Fibroblast of lung (primary cell): ENCODE measurements around the gene ADAM11. TPM values are rescaled to one million over a fixed set of nuclear protein-coding genes. Genes with fewer than 3 reads are reported as not detected.

Experiments
- DNase-seq, 2 donors: peaks; one replicate each; pipeline versions ENCODE4 v3.0.0 to v3.0.0-alpha.2; 2010; ENCODE audit warnings: low read depth in 2 of 2
- H2AFZ ChIP-seq: 2 replicates; pipeline ENCODE4 v1.5.1; 2012; ENCODE audit warnings: low read length, control low read depth, inconsistent platforms
- H3K27ac ChIP-seq: 2 replicates; pipeline ENCODE4 v1.5.1; 2011; ENCODE audit warnings: low read length, control low read depth; ENCODE audit not compliant: insufficient read depth
- H3K27me3 ChIP-seq: 2 replicates; pipeline ENCODE4 v1.5.1; 2011; ENCODE audit warnings: mild to moderate bottlenecking, low read length; ENCODE audit not compliant: control insufficient read depth, insufficient read depth
- H3K36me3 ChIP-seq: 2 replicates; pipeline ENCODE4 v1.5.1; 2011; ENCODE audit warnings: low read length; ENCODE audit not compliant: control insufficient read depth, insufficient read depth
- H3K4me1 ChIP-seq: 2 replicates; pipeline ENCODE4 v1.5.1; 2011; ENCODE audit warnings: low read length; ENCODE audit not compliant: control insufficient read depth, insufficient read depth; ENCODE audit errors: extremely low read depth
- H3K4me2 ChIP-seq: 2 replicates; pipeline ENCODE4 v1.5.1; 2011; ENCODE audit warnings: low read length, control low read depth; ENCODE audit not compliant: insufficient read depth; ENCODE audit errors: extremely low read depth
- H3K4me3 ChIP-seq, 4 experiments: fragments of 200-600 bp in 1 of 4; sonication (generic) in 1 of 4; replicated peaks in 1 of 4; 2 replicates each; pipeline ENCODE4 v1.5.1; 2011 to 2016; ENCODE audit warnings: low read length in 4 of 4, low read depth in 3 of 4, mild to moderate bottlenecking in 3 of 4, control low read depth in 2 of 4, inconsistent platforms in 1 of 4, mixed read lengths in 1 of 4; ENCODE audit not compliant: insufficient read depth in 1 of 4; ENCODE audit errors: control extremely low read depth in 1 of 4
- H3K79me2 ChIP-seq: 2 replicates; pipeline ENCODE4 v1.5.1; 2012; ENCODE audit warnings: mild to moderate bottlenecking, low read length, inconsistent platforms; ENCODE audit not compliant: control insufficient read depth, insufficient read depth
- H3K9ac ChIP-seq: 2 replicates; pipeline ENCODE4 v1.5.1; 2011; ENCODE audit warnings: mild to moderate bottlenecking, low read length, control low read depth; ENCODE audit not compliant: insufficient read depth
- H3K9me3 ChIP-seq: 2 replicates; pipeline ENCODE4 v1.5.1; 2012; ENCODE audit warnings: low read depth, low read length; ENCODE audit not compliant: control insufficient read depth, insufficient read depth
- H4K20me1 ChIP-seq: 2 replicates; pipeline ENCODE4 v1.5.1; 2011; ENCODE audit warnings: low read length; ENCODE audit not compliant: control insufficient read depth, insufficient read depth; ENCODE audit errors: extremely low read depth
- CTCF ChIP-seq, 2 donors: IDR thresholded peaks in 1 of 2; conservative IDR thresholded peaks in 1 of 2; 1 replicate in 1 of 2; 2 replicates in 1 of 2; pipeline ENCODE4 v1.5.1; 2011 to 2012; ENCODE audit warnings: low read length in 2 of 2, control low read depth in 1 of 2, inconsistent platforms in 1 of 2, low read depth in 1 of 2, mild to moderate bottlenecking in 1 of 2
- EZH2 ChIP-seq: IDR thresholded peaks from 2 replicates; pipeline ENCODE4 v1.5.1; 2012; ENCODE audit warnings: low read length, control low read depth, mild to moderate bottlenecking; ENCODE audit errors: missing control alignments
- polyA plus RNA-seq, 2 donors: library from polyadenylated mRNA; depleted of rRNA in 1 of 2; stranded (reverse) in 1 of 2; unstranded in 1 of 2; fragments of >200 nt; gene quantifications; 2 replicates each; pipeline ENCODE4 v1.2.1, GENCODE V29; 2011 to 2012; ENCODE audit warnings: missing spikeins in 1 of 2
- total RNA-seq: library from RNA; depleted of rRNA; stranded (reverse); fragments of >200 nt; gene quantifications from 2 replicates; pipeline ENCODE4 v1.2.1, GENCODE V29; 2014

ADAM11 gene
- total and polyA plus RNA-seq, 2 donors (not counting 1 experiment from before 2014, with no cell fraction given): 0.52 to 0.66 TPM

- Histone ChIP-seq H3K4me2 (no peak overlapping the region), H3K27ac (no peak overlapping the region), H3K79me2 (no peaks in the 10 kb centered on the region), H3K9me3 (no peaks in the 10 kb centered on the region), H3K4me1 (peaks cover 3% of the 10 kb centered on the region), H4K20me1 (no peaks in the 10 kb centered on the region), H3K36me3 (no peaks in the 10 kb centered on the region), H3K27me3 (peaks cover 17% of the 10 kb centered on the region), H2AFZ (no peak overlapping the region), H3K9ac (no peak overlapping the region), H3K4me3 (no peak overlapping the region)
- TF ChIP-seq EZH2 (no peak), CTCF (conservative IDR thresholded peaks at IDR 0.05 in 1 of 2, IDR thresholded peaks at IDR 0.05 in 1 of 2; ENCODE audit: low read depth in 1 of 2, low read length in 2 of 2) (no peak)
- DNase-seq: no peak
These were observed 4.4 kb downstream of the ADAM11 start for GRCh38 chr17:44763170-44763569.

- no peaks in the 10 kb centered on the region for H4K20me1 ChIP-seq
- no peaks in the 10 kb centered on the region for H3K9me3 ChIP-seq
- no peak overlapping the region for H3K9ac ChIP-seq
- DNase-seq: no peak
- no peaks in the 10 kb centered on the region for H3K4me1 ChIP-seq
- no peaks in the 10 kb centered on the region for H3K79me2 ChIP-seq
- H3K4me2 ChIP-seq: no peak overlapping the region
- no peak overlapping the region for H3K4me3 ChIP-seq
- H3K36me3 ChIP-seq: no peaks in the 10 kb centered on the region
- H3K27me3 ChIP-seq: peaks cover 3% of the 10 kb centered on the region
- H3K27ac ChIP-seq: no peak overlapping the region
- no peak for TF ChIP-seq CTCF (conservative IDR thresholded peaks at IDR 0.05 in 1 of 2, IDR thresholded peaks at IDR 0.05 in 1 of 2; ENCODE audit: low read depth in 1 of 2, low read length in 2 of 2)
- TF ChIP-seq EZH2: no peak
- H2AFZ ChIP-seq: no peak overlapping the region
These were observed 7.2 kb downstream of the ADAM11 start for GRCh38 chr17:44765965-44766364.

- no peak overlapping the region for H3K9ac ChIP-seq
- H4K20me1 ChIP-seq: no peaks in the 10 kb centered on the region
- H3K36me3 ChIP-seq: no peaks in the 10 kb centered on the region
- H3K4me3 ChIP-seq: no peak overlapping the region
- H3K4me2 ChIP-seq: no peak overlapping the region
- no peak for DNase-seq
- no peak overlapping the region for H2AFZ ChIP-seq
- H3K79me2 ChIP-seq: no peaks in the 10 kb centered on the region
- H3K27ac ChIP-seq: no peak overlapping the region
- no peaks in the 10 kb centered on the region for H3K9me3 ChIP-seq
- TF ChIP-seq EZH2: no peak
- no peak for TF ChIP-seq CTCF (conservative IDR thresholded peaks at IDR 0.05 in 1 of 2, IDR thresholded peaks at IDR 0.05 in 1 of 2; ENCODE audit: low read depth in 1 of 2, low read length in 2 of 2)
- H3K27me3 ChIP-seq: peaks cover 3% of the 10 kb centered on the region
- H3K4me1 ChIP-seq: no peaks in the 10 kb centered on the region
These were observed 7.7 kb downstream of the ADAM11 start for GRCh38 chr17:44766409-44767038.
